Measurements from ENCODE around the gene CRLF1.

- TF ChIP-seq EZH2 (IDR thresholded peaks at IDR 0.05; ENCODE audit: low read depth, unreplicated experiment) (no peak), EZH2phosphoT487 (IDR thresholded peaks at IDR 0.05; ENCODE audit: unreplicated experiment) (no peak), CTCF (conservative IDR thresholded peaks at IDR 0.05; ENCODE audit: low read depth in 2 of 2) (no peak), REST (IDR thresholded peaks at IDR 0.05; ENCODE audit: unreplicated experiment) (no peak), POLR2AphosphoS5 (IDR thresholded peaks at IDR 0.05; ENCODE audit: low read depth) (no peak), CREB1 (CRISPR knock-in tag; IDR thresholded peaks at IDR 0.05; ENCODE audit: low read depth) (no peak), ETS1 (IDR thresholded peaks at IDR 0.05) (no peak), NANOG (IDR thresholded peaks at IDR 0.05; ENCODE audit: borderline replicate concordance) (no peak), STAT1 (IDR thresholded peaks at IDR 0.05; ENCODE audit: unreplicated experiment) (no peak), JUNB (IDR thresholded peaks at IDR 0.05; ENCODE audit: unreplicated experiment) (no peak), ZNF462 (CRISPR knock-in tag; IDR thresholded peaks at IDR 0.05) (no peak), ZNF114 (CRISPR knock-in tag; IDR thresholded peaks at IDR 0.05) (no peak), ZNF331 (CRISPR knock-in tag; IDR thresholded peaks at IDR 0.05; ENCODE audit: low read depth) (no peak)
Measured at GRCh38 chr19:18637673-18638630, 31.4 kb upstream of the CRLF1 start.
